Fibroblast of villous mesenchyme (primary cell): ENCODE results near the gene SLC31A1. TPM values are rescaled to one million over a fixed set of nuclear protein-coding genes. Genes with fewer than 3 reads are reported as not detected.
"Not testable (repeated sequence)": the region's sequence is repeated elsewhere in the genome, so short reads cannot be mapped to it uniquely, and the experiment has no call there.

Experiments used
- DNase-seq: peaks from one replicate; pipeline ENCODE4 v3.0.0-alpha.2; 2010; ENCODE audit warnings: low read depth
- H3K4me3 ChIP-seq: 2 replicates; pipeline ENCODE4 v1.5.1; 2011; ENCODE audit warnings: low read depth, mild to moderate bottlenecking, low read length
- total RNA-seq: library from RNA; depleted of rRNA; stranded (reverse); fragments of >200 nt; gene quantifications from 2 replicates; pipeline ENCODE4 v1.2.3, GENCODE V29; 2012
- TF ChIP-seq, protein P1 (sequence below): IDR thresholded peaks from 2 replicates; pipeline ENCODE4 v1.5.1; 2012; ENCODE audit warnings: low read depth, mild to moderate bottlenecking, low read length; ENCODE audit not compliant: insufficient read depth

The SLC31A1 gene
- total RNA-seq, 1 donor, result 41.5 TPM

DNA sequence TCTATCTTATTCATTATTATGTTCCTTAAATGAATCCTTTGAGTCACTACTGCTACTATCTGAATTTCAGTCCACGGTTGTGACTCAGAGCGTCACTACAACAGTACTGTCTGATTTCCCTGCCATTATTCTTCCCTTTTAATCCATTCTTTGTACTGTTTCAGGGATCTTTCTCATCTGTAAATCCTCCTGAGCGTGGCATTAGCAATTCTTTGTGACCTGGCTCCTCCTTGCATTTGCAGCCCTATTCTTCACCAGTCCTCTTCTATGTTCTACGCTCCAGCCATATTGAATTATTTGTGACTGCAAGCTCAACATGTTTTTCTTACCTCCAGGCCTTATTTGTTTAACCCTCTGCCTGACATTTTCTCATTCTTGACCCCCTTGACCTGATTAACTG is 60.0 kb downstream of the SLC31A1 start:
- TF ChIP-seq, protein P1, sequence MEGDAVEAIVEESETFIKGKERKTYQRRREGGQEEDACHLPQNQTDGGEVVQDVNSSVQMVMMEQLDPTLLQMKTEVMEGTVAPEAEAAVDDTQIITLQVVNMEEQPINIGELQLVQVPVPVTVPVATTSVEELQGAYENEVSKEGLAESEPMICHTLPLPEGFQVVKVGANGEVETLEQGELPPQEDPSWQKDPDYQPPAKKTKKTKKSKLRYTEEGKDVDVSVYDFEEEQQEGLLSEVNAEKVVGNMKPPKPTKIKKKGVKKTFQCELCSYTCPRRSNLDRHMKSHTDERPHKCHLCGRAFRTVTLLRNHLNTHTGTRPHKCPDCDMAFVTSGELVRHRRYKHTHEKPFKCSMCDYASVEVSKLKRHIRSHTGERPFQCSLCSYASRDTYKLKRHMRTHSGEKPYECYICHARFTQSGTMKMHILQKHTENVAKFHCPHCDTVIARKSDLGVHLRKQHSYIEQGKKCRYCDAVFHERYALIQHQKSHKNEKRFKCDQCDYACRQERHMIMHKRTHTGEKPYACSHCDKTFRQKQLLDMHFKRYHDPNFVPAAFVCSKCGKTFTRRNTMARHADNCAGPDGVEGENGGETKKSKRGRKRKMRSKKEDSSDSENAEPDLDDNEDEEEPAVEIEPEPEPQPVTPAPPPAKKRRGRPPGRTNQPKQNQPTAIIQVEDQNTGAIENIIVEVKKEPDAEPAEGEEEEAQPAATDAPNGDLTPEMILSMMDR, result no peak
- DNase-seq, result no peak
- no peak overlapping the region for H3K4me3 ChIP-seq

DNA sequence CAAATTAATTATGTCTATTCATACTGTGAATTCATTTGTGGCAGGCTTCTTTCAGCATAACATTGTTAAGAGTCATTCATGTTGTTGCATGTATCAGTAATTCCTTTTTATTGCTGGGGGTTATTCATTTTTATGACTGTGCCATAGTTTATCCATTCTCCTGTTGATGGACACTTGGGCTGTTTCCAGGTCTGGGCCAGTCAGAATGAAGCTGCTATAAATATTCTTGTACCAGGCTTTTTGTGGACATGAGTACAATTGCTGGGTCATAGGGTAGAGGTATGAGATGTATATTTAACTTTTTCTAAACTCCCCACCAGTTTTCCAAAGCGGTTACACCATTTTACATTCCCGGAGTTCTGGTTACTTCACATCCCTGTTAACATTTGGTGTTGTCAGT is 67.7 kb downstream of the SLC31A1 start:
- TF ChIP-seq, protein P1, result no peak
- no peak overlapping the region for H3K4me3 ChIP-seq
- DNase-seq, result no peak

DNA sequence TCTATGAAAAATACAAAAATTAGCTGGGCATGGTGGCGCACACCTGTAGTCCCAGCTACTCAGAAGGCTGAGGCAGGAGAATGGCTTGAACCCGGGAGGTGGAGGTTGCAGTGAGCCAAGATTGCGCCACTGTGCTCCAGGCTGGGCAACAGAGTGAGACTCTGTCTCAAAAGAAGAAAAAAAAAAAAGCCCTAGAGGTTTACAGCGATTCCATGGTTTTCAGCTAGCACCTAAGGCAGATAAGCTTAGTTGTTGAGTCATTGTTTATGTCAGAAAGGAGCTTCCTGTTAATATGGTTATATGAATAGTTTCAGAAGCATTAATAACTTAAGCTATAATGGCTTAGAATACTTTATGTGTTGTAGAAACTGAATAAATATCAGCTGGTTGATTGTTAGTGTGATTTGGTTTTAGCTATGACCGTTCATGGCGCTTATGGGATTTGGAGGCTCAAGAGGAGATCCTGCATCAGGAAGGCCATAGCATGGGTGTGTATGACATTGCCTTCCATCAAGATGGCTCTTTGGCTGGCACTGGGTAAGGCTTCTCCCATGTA is 68.8 kb downstream of the SLC31A1 start:
- DNase-seq, result no peak
- H3K4me3 ChIP-seq, result no peak overlapping the region
- TF ChIP-seq, protein P1, result no peak

DNA sequence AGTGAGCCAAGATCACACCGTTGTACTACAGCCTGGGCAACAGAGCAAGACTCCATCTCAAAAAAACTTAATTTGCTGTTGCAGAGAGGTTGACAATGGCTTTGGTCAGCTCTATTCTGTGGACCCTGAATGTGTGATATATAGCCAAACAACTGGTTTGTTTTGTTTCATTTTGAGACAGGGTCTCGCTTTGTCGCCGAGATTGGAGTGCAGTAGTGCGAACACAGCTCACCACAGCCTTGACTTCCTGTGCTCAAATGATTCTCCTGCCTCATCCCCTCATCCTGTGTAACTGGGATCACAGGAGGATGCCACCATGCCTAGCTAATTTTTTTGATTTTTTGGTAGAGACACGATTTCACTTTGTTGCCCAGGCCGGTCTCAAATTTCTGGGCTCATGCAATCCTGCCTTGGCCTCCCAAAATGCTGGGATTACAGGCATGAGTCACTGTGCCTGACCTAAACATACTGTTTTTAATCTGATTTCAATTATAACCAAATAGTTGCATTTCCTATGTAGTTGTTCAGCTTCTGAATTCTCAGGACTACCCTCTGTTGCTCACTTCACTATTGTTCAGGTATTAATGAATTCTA is 72.0 kb downstream of the SLC31A1 start:
- TF ChIP-seq, protein P1, result no peak
- no peak overlapping the region for H3K4me3 ChIP-seq
- DNase-seq, result peak; percentile 23

DNA sequence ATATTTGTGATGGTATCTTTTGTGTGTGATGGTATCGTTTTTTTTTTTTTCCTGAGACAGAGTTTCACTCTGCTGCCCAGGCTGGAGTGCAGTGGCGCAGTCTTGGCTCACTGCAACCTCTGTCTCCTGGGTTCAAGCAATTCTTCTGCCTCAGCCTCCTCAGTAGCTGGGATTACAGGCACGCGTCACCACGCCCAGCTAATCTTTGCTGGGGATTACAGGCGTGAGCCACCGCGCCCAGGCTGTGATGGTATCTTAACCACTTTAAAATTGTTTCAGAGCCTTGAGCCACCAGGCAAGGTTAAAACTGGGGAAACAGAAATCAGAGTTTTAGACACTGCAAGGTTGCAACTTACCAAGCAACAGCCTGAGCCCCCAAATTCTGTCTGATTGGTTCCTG is 74.9 kb downstream of the SLC31A1 start:
- H3K4me3 ChIP-seq, result not testable (repeated sequence)
- DNase-seq, result peak; percentile 10

DNA sequence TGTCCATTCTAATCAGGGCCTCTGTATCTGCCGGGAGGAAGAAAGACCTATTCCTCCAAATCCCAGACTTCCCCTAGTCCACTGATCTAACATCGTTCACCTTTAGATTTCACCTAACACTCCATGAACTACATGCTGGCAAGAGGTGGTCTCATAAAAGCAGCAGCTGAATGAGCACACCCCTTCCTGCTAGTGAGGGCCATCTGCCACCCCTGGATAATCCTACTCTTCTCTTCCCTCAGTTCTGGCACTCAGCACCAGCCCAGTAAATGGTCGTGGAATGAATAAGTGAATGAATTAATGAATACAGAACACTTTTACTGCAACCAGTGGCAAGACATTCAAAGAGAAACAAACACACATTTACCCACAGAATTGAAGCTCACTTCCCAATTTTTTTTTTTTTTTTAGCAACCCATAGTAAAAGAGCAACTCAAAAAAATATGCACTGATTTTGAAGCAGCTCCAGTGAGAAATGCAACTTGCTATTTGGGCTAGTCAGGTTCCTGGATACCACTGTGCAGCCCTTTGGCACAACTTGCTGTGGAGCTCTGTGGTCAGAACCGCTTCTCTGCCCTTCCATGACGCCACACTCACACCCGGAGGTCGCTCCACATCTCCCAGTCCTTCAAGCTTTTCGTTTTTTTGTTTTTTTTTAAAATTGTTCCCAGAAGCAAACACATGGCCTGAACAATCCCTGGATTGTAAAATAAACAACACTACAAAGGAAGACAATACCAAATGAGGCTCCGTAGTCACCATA is 75.6 kb downstream of the SLC31A1 start:
- no peak for DNase-seq
- no peak overlapping the region for H3K4me3 ChIP-seq
- TF ChIP-seq, protein P1, result no peak

DNA sequence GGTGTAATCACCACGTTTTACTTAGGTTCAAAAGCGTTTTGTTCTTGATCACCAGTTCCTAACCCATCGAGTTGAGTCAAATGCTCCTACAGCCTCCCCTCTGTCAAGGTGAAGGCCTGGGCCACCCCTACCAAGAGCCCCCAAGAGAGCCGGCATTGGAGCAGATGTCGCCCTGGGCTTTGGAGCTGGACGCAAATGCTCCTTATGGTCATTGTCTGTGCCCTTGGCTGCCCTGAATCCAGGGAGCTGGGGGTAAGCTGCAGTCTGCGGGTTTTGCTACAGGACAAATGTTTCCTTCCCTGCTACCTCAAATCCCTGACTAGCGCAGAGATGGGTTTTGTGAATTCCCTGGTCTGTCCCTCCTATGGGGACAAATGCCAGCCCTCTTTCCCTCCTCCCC is 77.0 kb downstream of the SLC31A1 start:
- no peak overlapping the region for H3K4me3 ChIP-seq
- TF ChIP-seq, protein P1, result no peak
- no peak for DNase-seq
